Medulla oblongata (tissue), 1 donor: ENCODE measurements around the gene MEX3B.
"Not testable (repeated sequence)": the region's sequence is repeated elsewhere in the genome, so short reads cannot be mapped to it uniquely, and the experiment has no call there.

Source experiments
- DNase-seq: peaks from one replicate; pipeline ENCODE4 v3.0.0-alpha.2; 2015; ENCODE audit errors: extremely low spot score

Gene MEX3B

GRCh38 chr15:82005239-82005638 lies 40.6 kb downstream of the MEX3B start:
- no peak for DNase-seq

- DNase-seq, result no peak
These were observed 41.9 kb downstream of the MEX3B start for GRCh38 chr15:82003916-82004315.

- DNase-seq, result not testable (repeated sequence)
These were observed 50.7 kb downstream of the MEX3B start for GRCh38 chr15:81995081-81995480.

GRCh38 chr15:81992523-81992922 lies 53.3 kb downstream of the MEX3B start:
- DNase-seq, result no peak
